Caki2 (cell line): ENCODE results near the gene DNAJC15. TPM values are rescaled to one million over a fixed set of nuclear protein-coding genes. Genes with fewer than 3 reads are reported as not detected.

Experiments used
- DNase-seq: peaks from one replicate; pipeline ENCODE4 v3.0.0-alpha.2; 2015; ENCODE audit warnings: low read depth
- in situ Hi-C: cut with HindIII; loops from 2 replicates; pipeline ENCODE4 v1.10.0; 2016; ENCODE audit warnings: low sequenced_read_pairs, low pct_unique_long_range_greater_than_20kb, mixed read lengths
- total RNA-seq: library from RNA; depleted of rRNA; stranded (reverse); fragments of >200 nt; shearing (Covaris generic); gene quantifications from 2 replicates; pipeline ENCODE4 v1.2.3, GENCODE V29; 2014; ENCODE audit warnings: low replicate concordance

Gene DNAJC15
- total RNA-seq, 1 experiment from 2014 or later, result 0.03 TPM

DNA sequence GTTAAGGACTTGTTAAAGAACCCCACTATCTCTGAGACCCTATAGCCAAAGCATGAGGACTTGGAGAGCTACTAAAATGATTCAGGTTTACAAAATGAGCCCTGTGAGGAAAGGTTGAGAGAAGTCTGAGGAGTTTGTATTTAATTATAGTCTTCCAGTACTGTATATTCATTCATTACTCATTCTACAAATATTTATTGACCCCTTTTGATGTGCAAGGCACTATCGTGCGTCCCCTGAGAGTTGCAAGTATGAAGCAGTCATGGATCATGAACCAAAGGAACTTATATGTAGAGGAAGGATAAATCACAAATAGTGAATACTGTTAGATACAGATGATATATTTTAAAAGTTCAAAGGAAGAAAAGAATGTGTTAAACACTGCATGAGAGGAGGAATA lies 84.4 kb downstream of the DNAJC15 start:
- DNase-seq, result no peak
- in situ Hi-C loops, result no loop called here

- in situ Hi-C loops, result no loop called here
- DNase-seq, result no peak
These were observed 86.7 kb downstream of the DNAJC15 start for GRCh38 chr13:43110036-43110435.

DNA sequence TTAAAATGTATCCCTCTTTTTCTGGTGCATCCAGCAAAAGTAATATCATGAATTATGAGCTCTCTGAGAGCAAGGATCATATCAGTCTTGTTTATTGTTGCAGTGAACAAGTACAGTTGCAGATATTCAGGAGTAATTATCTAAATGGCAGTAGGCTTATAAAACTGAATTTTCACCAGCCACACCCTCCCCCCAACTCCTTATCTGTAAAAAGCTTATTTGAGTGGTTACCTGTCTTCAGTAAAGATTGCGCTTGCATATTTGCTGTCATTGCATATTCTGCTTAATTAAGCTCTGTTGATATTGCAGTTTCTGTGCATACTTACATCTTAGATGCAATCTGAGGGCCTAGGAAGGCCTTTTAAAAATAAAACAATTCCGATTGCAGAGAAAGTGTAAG lies 87.3 kb downstream of the DNAJC15 start:
- in situ Hi-C loops, result no loop called here
- no peak for DNase-seq

DNA sequence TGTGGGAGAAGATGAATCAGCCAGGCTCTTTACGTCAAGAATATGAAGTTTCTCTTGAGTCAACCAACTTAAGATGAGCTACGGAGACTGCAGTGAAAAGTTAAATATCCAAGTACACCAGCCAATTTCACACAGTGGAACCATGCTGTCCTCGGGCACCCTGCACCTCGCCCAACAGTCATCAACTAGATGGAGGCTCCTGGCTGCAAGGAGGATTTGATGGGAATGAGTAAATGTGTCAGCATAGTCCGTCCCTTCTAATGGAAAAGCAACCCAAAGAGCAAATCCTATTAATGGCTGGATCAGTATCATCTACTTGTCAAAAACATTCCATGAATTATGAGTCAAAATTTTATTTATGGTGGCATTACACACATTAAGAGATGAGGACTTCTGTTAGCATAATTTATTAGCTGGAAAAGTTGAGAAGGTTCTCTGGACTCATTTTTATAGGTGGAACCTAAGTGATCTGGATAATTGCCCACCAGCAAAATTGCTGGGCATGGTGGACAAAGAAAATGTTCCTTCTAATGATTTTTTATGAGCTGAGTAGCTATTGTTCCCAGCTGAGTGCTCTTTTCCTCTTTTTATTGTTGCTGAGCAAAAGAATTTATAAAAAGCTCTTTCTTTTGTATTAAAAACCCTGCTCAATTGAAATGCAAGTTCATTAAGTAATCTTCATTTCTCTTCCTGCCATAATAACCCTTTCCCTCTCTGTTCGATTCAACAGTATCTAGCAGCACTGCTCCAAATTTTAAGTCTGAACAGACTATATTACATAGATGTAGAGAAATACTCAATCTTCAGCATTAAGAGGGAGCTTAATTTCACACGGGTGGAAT lies 88.4 kb downstream of the DNAJC15 start:
- DNase-seq, result no peak
- in situ Hi-C loops, result no loop called here

GRCh38 chr13:43113603-43114002 lies 90.2 kb downstream of the DNAJC15 start:
- in situ Hi-C loops, result no loop called here

DNA sequence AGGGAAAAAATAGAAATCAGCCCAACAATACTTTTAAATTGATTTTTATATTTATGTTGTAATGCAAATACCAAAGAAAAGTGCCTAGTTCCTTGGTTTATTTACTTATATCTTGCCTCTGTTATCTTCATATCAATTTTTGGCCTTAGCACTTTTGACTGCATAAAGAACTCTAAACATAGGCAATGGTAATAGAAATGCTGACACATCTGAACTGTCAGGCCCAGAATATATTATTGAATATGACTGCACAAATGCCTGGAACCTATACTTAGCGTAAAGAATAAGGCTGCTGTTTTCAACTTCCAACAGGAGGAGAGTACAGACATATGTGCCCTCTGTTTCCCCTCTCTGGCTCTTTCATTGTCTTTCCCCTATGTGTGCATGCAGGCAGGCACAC lies 91.1 kb downstream of the DNAJC15 start:
- in situ Hi-C loops, result no loop called here
- no peak for DNase-seq

More at GRCh38 chr13:43113603-43114002, 90.2 kb downstream of the DNAJC15 start:
- no peak for DNase-seq

GRCh38 chr13:43115141-43115540 lies 91.8 kb downstream of the DNAJC15 start:
- DNase-seq, result no peak
- in situ Hi-C loops, result no loop called here

DNA sequence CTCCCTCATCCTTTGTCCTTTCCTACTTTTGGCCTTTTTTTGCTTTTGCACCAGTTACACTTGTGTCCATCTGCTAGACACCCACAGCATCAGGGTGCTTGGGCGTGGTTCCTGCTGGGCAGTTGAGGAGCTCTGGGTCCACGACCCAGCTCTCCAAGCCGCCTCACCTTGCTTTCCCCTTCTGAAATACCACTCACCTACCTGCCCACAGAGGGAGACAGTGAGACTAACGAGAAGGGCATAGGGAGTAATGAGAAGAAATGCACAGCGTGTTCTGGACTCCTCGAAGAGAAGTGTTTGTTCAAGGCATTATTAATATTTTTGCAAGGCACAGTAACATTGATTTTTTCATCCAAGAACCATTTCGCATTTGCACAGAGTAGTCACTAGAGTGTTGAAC lies 92.9 kb downstream of the DNAJC15 start:
- DNase-seq, result no peak
- in situ Hi-C loops, result no loop called here

GRCh38 chr13:43118521-43118920 lies 95.1 kb downstream of the DNAJC15 start:
- in situ Hi-C loops, result no loop called here
- no peak for DNase-seq

GRCh38 chr13:43119206-43119605 lies 95.8 kb downstream of the DNAJC15 start:
- in situ Hi-C loops, result no loop called here

DNA sequence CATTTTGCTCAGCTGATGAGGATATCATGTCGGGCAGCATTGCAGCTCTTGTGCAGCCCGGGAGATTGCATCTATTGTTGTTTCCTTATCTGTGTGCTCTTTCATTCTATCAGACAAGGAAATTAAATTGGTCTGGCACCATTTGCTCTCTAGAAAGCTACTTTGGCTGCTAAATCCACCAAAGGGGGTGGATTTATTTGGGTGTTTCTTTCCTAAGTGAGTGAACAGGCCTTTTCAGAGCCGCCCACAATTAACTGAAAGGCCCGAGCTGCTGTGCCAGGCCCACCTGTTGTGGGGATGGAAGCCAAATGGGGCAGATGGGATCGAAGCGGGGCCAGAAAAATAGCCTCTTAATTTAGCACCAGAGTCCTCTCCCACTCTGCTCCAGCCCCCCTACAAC lies 99.4 kb downstream of the DNAJC15 start:
- DNase-seq, result no peak
- in situ Hi-C loops, result no loop called here

More at GRCh38 chr13:43119206-43119605, 95.8 kb downstream of the DNAJC15 start:
- DNase-seq, result no peak

- in situ Hi-C loops, result no loop called here
These were observed 100.5 kb downstream of the DNAJC15 start for GRCh38 chr13:43123856-43124255.

DNA sequence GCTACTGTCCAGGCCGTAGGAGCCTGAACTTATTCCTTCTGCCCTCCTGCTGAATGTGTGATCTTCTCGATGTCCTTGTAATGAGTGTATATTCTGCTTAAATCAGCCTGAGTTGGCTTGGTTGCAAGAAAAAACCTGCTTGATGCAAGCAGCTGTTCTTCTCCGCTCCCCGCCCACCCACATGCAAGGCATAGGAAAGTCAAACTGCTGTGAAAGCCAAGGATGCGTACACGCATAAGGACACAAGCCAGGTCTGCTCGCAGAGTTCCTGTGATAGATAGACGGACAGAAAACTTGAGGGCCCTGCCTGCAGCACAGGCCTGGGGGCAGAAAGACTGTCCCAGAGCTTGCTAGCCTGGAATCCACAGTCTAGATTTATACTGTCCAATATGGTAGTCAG lies 101.1 kb downstream of the DNAJC15 start:
- in situ Hi-C loops, result no loop called here
- DNase-seq, result no peak

More at GRCh38 chr13:43123856-43124255, 100.5 kb downstream of the DNAJC15 start:
- no peak for DNase-seq

DNA sequence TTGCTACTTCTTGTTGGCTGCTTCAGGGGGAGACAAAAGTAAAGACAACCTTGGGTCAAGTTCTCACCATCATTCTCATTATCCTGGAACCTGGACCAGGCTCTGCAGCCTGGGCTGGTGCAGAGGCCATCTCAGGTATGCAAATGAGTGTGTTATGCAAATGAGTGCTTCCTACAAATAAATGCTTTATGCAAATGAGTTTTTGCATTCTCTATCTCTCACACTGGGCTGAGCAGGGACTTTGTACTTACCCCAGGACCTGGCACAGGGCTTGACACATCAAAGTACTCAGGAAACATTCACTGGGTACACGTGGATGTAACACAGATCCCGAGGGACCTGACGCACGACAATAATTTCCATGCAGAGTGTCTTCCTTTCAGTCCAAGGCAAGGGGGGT lies 103.0 kb downstream of the DNAJC15 start:
- in situ Hi-C loops, result no loop called here
- DNase-seq, result no peak

DNA sequence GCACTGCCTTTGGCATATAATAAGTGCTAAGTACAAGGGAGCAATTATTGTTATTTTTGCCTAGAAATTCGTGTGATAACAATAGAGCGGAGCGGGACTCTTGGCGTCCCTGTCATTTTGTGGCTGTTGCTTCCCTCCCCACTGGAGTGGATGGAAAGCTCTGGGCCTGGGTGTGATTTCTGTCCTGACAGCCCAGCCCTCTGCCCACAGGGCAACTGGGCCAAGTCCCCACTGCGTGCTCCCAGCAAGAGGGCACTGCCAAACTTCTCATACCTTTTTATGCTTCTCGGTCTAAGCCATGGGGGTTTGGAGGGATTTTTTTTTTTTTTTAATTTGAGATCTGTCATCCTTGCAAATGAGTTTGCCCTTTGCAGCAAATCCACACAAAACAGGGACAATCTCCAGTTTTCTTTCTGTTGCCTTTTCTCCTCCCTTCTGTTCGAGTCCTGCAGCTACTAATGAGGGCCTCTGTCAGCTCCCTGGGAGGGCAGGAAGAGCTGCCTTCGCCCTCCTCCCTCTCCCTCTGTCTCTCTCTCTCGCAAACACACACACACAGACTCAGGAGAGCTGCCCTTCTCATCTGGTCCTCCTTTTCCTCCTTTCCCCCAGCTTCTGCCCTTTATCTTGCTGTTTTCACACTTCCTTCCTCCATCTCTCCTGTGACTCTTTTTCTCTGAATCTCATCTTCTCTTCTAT lies 103.9 kb downstream of the DNAJC15 start:
- in situ Hi-C loops, result no loop called here
- no peak for DNase-seq

DNA sequence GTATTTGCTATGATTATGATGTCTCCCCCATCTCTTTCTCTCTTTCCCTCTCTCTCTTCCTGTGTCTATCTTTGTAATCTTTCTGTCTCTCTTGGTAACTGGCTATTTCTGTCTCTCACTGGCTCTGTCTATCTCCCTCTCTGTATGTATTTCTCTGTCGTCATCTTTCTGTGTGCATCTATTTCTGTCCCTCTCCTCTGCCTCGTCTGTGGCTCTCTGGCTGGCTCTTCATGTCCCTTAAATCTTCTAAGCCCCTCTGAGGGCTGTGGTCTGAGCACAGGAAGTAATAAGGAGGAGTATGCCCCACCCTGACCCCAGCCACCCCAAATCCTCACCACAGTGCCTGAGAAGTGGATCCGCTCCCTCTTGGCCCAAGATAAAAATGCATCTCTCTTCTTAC lies 104.4 kb downstream of the DNAJC15 start:
- DNase-seq, result no peak
- in situ Hi-C loops, result no loop called here

DNA sequence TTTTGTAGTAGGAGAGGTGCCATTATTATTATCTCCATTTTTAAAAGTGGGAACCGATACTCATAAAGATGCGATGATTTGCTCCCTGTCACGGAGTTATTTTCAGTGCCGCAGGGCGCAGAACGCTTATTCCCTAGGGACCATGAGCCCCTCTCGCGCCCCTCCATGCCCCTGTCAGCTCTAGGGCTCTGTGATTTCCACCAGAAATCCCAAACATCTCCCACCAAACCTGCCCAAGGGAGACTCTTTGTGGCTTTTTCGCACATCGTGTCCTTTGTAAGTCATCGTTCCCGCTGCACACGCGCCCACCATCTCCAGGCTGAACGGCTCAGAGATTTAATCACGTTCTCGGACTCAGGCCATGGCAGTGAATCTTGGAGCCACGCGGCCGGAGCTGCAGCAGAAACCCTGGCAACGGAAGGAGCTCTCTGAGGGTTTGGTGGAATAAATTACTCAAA lies 105.1 kb downstream of the DNAJC15 start:
- in situ Hi-C loops, result no loop called here
- no peak for DNase-seq

GRCh38 chr13:43129066-43129465 lies 105.7 kb downstream of the DNAJC15 start:
- in situ Hi-C loops, result no loop called here

GRCh38 chr13:43129511-43130110 lies 106.2 kb downstream of the DNAJC15 start:
- in situ Hi-C loops, result no loop called here

More at GRCh38 chr13:43129066-43129465, 105.7 kb downstream of the DNAJC15 start:
- no peak for DNase-seq

More at GRCh38 chr13:43129511-43130110, 106.2 kb downstream of the DNAJC15 start:
- DNase-seq, result no peak
